Measurements from ENCODE around the gene WAC.
A peak's percentile ranks its signal among the peaks of the same experiment; 100 is the strongest.
"Not testable (repeated sequence)": the region's sequence is repeated elsewhere in the genome, so short reads cannot be mapped to it uniquely, and the experiment has no call there.

WAC gene

GRCh38 chr10:28569506-28570159 is 36.7 kb downstream of the WAC start:
- DNase-seq = no peak

- no peak for DNase-seq
Observed at GRCh38 chr10:28570598-28570997, 37.7 kb downstream of the WAC start.

GRCh38 chr10:28571265-28571664 is 38.3 kb downstream of the WAC start:
- no peak for DNase-seq

GRCh38 chr10:28574214-28574613 is 41.3 kb downstream of the WAC start:
- not testable (repeated sequence) for DNase-seq

GRCh38 chr10:28575852-28576251 is 42.9 kb downstream of the WAC start:
- no peak for DNase-seq

- DNase-seq = no peak
Observed at GRCh38 chr10:28577506-28577905, 44.6 kb downstream of the WAC start.

- no peak for DNase-seq
Observed at GRCh38 chr10:28578454-28578853, 45.5 kb downstream of the WAC start.

- DNase-seq = no peak
Observed at GRCh38 chr10:28580825-28581224, 47.9 kb downstream of the WAC start.

- DNase-seq = no peak
Observed at GRCh38 chr10:28581916-28582315, 49.0 kb downstream of the WAC start.

GRCh38 chr10:28585076-28585475 is 52.2 kb downstream of the WAC start:
- DNase-seq = no peak

- no peak for DNase-seq
Observed at GRCh38 chr10:28586176-28586575, 53.3 kb downstream of the WAC start.

- DNase-seq = no peak
Observed at GRCh38 chr10:28587270-28587969, 54.5 kb downstream of the WAC start.

- DNase-seq = peak; percentile 5
Observed at GRCh38 chr10:28587970-28588290, 55.0 kb downstream of the WAC start.

GRCh38 chr10:28592953-28593352 is 60.0 kb downstream of the WAC start:
- peak; percentile 58 for DNase-seq

GRCh38 chr10:28593811-28594210 is 60.9 kb downstream of the WAC start:
- no peak for DNase-seq

- no peak for DNase-seq
Observed at GRCh38 chr10:28594406-28594805, 61.5 kb downstream of the WAC start.

- no peak for DNase-seq
Observed at GRCh38 chr10:28595613-28596012, 62.7 kb downstream of the WAC start.

GRCh38 chr10:28600056-28600455 is 67.1 kb downstream of the WAC start:
- no peak for DNase-seq

- DNase-seq = no peak
Observed at GRCh38 chr10:28601012-28601411, 68.1 kb downstream of the WAC start.

GRCh38 chr10:28604567-28605536 is 71.9 kb downstream of the WAC start:
- DNase-seq = no peak

GRCh38 chr10:28606568-28606967 is 73.7 kb downstream of the WAC start:
- DNase-seq = no peak

GRCh38 chr10:28609636-28610035 is 76.7 kb downstream of the WAC start:
- DNase-seq = not testable (repeated sequence)

GRCh38 chr10:28612877-28613276 is 80.0 kb downstream of the WAC start:
- DNase-seq = no peak

- DNase-seq = no peak
Observed at GRCh38 chr10:28616514-28616913, 83.6 kb downstream of the WAC start.
